ENCODE results near the gene A1CF. TPM values are rescaled to one million over a fixed set of nuclear protein-coding genes. Genes with fewer than 3 reads are reported as not detected.

A1CF gene
- total and polyA plus RNA-seq, 5 donors from 2014 or later = not detected

- Histone ChIP-seq H3K27me3 (ENCODE audit: control insufficient read depth, insufficient read depth, low read length) (peaks cover 11% of the 10 kb centered on the region), H3K4me1 (ENCODE audit: control insufficient read depth, insufficient read depth, low read length, poor library complexity, severe bottlenecking) (no peaks in the 10 kb centered on the region), H3K36me3 (ENCODE audit: control insufficient read depth, insufficient read depth, low read length) (no peaks in the 10 kb centered on the region), H3K9me3 (ENCODE audit: control insufficient read depth in 2 of 2, low read length in 2 of 2) (no peaks in the 10 kb centered on the region), H3K4me3 (ENCODE audit: low read depth, low read length) (no peak overlapping the region), H3K27ac (ENCODE audit: insufficient read depth, low read length, poor library complexity, severe bottlenecking) (no peak overlapping the region)
- no peaks in the 10 kb centered on the region for H3K36me3 Mint-ChIP-seq
- DNase-seq = no peak
- peaks cover 43% of the 10 kb centered on the region for H3K27me3 Mint-ChIP-seq
- no peaks in the 10 kb centered on the region for H3K4me1 Mint-ChIP-seq
- H3K27ac Mint-ChIP-seq = no peak overlapping the region
- H3K9me3 Mint-ChIP-seq = peaks cover 0 to 2% (median 0%) of the 10 kb centered on the region in 7 donors
- no peak overlapping the region for H3K4me3 Mint-ChIP-seq
- ATAC-seq (ENCODE audit: low read depth in 2 of 2) = no peak
These were observed 77.3 kb downstream of the A1CF start for GRCh38 chr10:50807851-50808776.

GRCh38 chr10:50805981-50806622 is 79.3 kb downstream of the A1CF start:
- H3K27me3 ChIP-seq (ENCODE audit: control insufficient read depth, insufficient read depth, low read length) = peaks cover 10% of the 10 kb centered on the region
- Mint-ChIP-seq H3K9me3 (peaks cover 0 to 2% (median 0%) of the 10 kb centered on the region in 7 donors), H3K4me3 (no peak overlapping the region), H3K4me1 (no peaks in the 10 kb centered on the region), H3K36me3 (no peaks in the 10 kb centered on the region), H3K27me3 (peaks cover 45% of the 10 kb centered on the region), H3K27ac (no peak overlapping the region)
- H3K4me1 ChIP-seq (ENCODE audit: control insufficient read depth, insufficient read depth, low read length, poor library complexity, severe bottlenecking) = no peaks in the 10 kb centered on the region
- H3K9me3 ChIP-seq (ENCODE audit: control insufficient read depth in 2 of 2, low read length in 2 of 2) = no peaks in the 10 kb centered on the region
- no peaks in the 10 kb centered on the region for H3K36me3 ChIP-seq (ENCODE audit: control insufficient read depth, insufficient read depth, low read length)
- ATAC-seq (ENCODE audit: low read depth in 2 of 2) = no peak
- no peak overlapping the region for H3K27ac ChIP-seq (ENCODE audit: insufficient read depth, low read length, poor library complexity, severe bottlenecking)
- no peak for DNase-seq
- no peak overlapping the region for H3K4me3 ChIP-seq (ENCODE audit: low read depth, low read length)

- Histone ChIP-seq H3K36me3 (ENCODE audit: control insufficient read depth, insufficient read depth, low read length) (no peaks in the 10 kb centered on the region), H3K9me3 (ENCODE audit: control insufficient read depth in 2 of 2, low read length in 2 of 2) (no peaks in the 10 kb centered on the region), H3K4me3 (ENCODE audit: low read depth, low read length) (no peak overlapping the region), H3K27me3 (ENCODE audit: control insufficient read depth, insufficient read depth, low read length) (peaks cover 4% of the 10 kb centered on the region), H3K4me1 (ENCODE audit: control insufficient read depth, insufficient read depth, low read length, poor library complexity, severe bottlenecking) (no peaks in the 10 kb centered on the region), H3K27ac (ENCODE audit: insufficient read depth, low read length, poor library complexity, severe bottlenecking) (no peak overlapping the region)
- Mint-ChIP-seq H3K27ac (no peak overlapping the region), H3K27me3 (peaks cover 47% of the 10 kb centered on the region), H3K9me3 (peaks cover 0 to 6% (median 0%) of the 10 kb centered on the region in 7 donors), H3K36me3 (no peaks in the 10 kb centered on the region), H3K4me3 (no peak overlapping the region), H3K4me1 (no peaks in the 10 kb centered on the region)
- no peak for DNase-seq
- no peak for ATAC-seq (ENCODE audit: low read depth in 2 of 2)
These were observed 85.8 kb downstream of the A1CF start for GRCh38 chr10:50799595-50799994.

- Mint-ChIP-seq H3K36me3 (no peaks in the 10 kb centered on the region), H3K9me3 (peaks cover 0 to 6% (median 0%) of the 10 kb centered on the region in 7 donors), H3K27ac (no peak overlapping the region), H3K4me3 (no peak overlapping the region), H3K27me3 (peaks cover 44% of the 10 kb centered on the region), H3K4me1 (no peaks in the 10 kb centered on the region)
- ATAC-seq (ENCODE audit: low read depth in 2 of 2) (no peak), DNase-seq (no peak)
- H3K4me1 ChIP-seq (ENCODE audit: control insufficient read depth, insufficient read depth, low read length, poor library complexity, severe bottlenecking) = no peaks in the 10 kb centered on the region
- no peaks in the 10 kb centered on the region for H3K36me3 ChIP-seq (ENCODE audit: control insufficient read depth, insufficient read depth, low read length)
- peaks cover 9% of the 10 kb centered on the region for H3K27me3 ChIP-seq (ENCODE audit: control insufficient read depth, insufficient read depth, low read length)
- H3K9me3 ChIP-seq (ENCODE audit: control insufficient read depth in 2 of 2, low read length in 2 of 2) = no peaks in the 10 kb centered on the region
- H3K4me3 ChIP-seq (ENCODE audit: low read depth, low read length) = no peak overlapping the region
- H3K27ac ChIP-seq (ENCODE audit: insufficient read depth, low read length, poor library complexity, severe bottlenecking) = no peak overlapping the region
These were observed 87.1 kb downstream of the A1CF start for GRCh38 chr10:50798297-50798696.

- Mint-ChIP-seq H3K9me3 (peaks cover 0 to 6% (median 0%) of the 10 kb centered on the region in 7 donors), H3K27me3 (peaks cover 45% of the 10 kb centered on the region), H3K4me1 (no peaks in the 10 kb centered on the region), H3K27ac (no peak overlapping the region), H3K4me3 (no peak overlapping the region), H3K36me3 (no peaks in the 10 kb centered on the region)
- H3K27me3 ChIP-seq (ENCODE audit: control insufficient read depth, insufficient read depth, low read length) = peaks cover 11% of the 10 kb centered on the region
- no peaks in the 10 kb centered on the region for H3K9me3 ChIP-seq (ENCODE audit: control insufficient read depth in 2 of 2, low read length in 2 of 2)
- no peak for DNase-seq
- ATAC-seq (ENCODE audit: low read depth in 2 of 2) = no peak
- no peak overlapping the region for H3K4me3 ChIP-seq (ENCODE audit: low read depth, low read length)
- H3K27ac ChIP-seq (ENCODE audit: insufficient read depth, low read length, poor library complexity, severe bottlenecking) = no peak overlapping the region
- H3K36me3 ChIP-seq (ENCODE audit: control insufficient read depth, insufficient read depth, low read length) = no peaks in the 10 kb centered on the region
- H3K4me1 ChIP-seq (ENCODE audit: control insufficient read depth, insufficient read depth, low read length, poor library complexity, severe bottlenecking) = no peaks in the 10 kb centered on the region
These were observed 88.7 kb downstream of the A1CF start for GRCh38 chr10:50796693-50797092.

GRCh38 chr10:50794490-50794889 is 90.9 kb downstream of the A1CF start:
- no peaks in the 10 kb centered on the region for H3K9me3 ChIP-seq (ENCODE audit: control insufficient read depth in 2 of 2, low read length in 2 of 2)
- Mint-ChIP-seq H3K4me3 (no peak overlapping the region), H3K27ac (no peak overlapping the region)

GRCh38 chr10:50788951-50789945 is 96.2 kb downstream of the A1CF start:
- Mint-ChIP-seq H3K9me3 (peaks cover 0 to 11% (median 4%) of the 10 kb centered on the region in 7 donors), H3K27me3 (peaks cover 19% of the 10 kb centered on the region), H3K4me1 (peaks cover 0 to 10% (median 4%) of the 10 kb centered on the region in 4 donors), H3K36me3 (no peaks in the 10 kb centered on the region), H3K27ac (no peak overlapping the region), H3K4me3 (no peak overlapping the region)
- H3K27me3 ChIP-seq (ENCODE audit: control insufficient read depth, insufficient read depth, low read length) = peaks cover 9% of the 10 kb centered on the region
- H3K36me3 ChIP-seq (ENCODE audit: control insufficient read depth, insufficient read depth, low read length) = no peaks in the 10 kb centered on the region
- H3K9me3 ChIP-seq (ENCODE audit: control insufficient read depth in 2 of 2, low read length in 2 of 2) = no peaks in the 10 kb centered on the region
- DNase-seq = no peak
- H3K4me3 ChIP-seq (ENCODE audit: low read depth, low read length) = no peak overlapping the region
- no peaks in the 10 kb centered on the region for H3K4me1 ChIP-seq (ENCODE audit: control insufficient read depth, insufficient read depth, low read length, poor library complexity, severe bottlenecking)
- H3K27ac ChIP-seq (ENCODE audit: insufficient read depth, low read length, poor library complexity, severe bottlenecking) = no peak overlapping the region
- no peak for ATAC-seq (ENCODE audit: low read depth in 2 of 2)

More at GRCh38 chr10:50794490-50794889, 90.9 kb downstream of the A1CF start:
- DNase-seq (no peak), ATAC-seq (ENCODE audit: low read depth in 2 of 2) (no peak)
- peaks cover 11% of the 10 kb centered on the region for H3K27me3 ChIP-seq (ENCODE audit: control insufficient read depth, insufficient read depth, low read length)
- no peaks in the 10 kb centered on the region for H3K4me1 ChIP-seq (ENCODE audit: control insufficient read depth, insufficient read depth, low read length, poor library complexity, severe bottlenecking)
- no peaks in the 10 kb centered on the region for H3K4me1 Mint-ChIP-seq
- H3K36me3 ChIP-seq (ENCODE audit: control insufficient read depth, insufficient read depth, low read length) = no peaks in the 10 kb centered on the region
- peaks cover 32% of the 10 kb centered on the region for H3K27me3 Mint-ChIP-seq
- no peaks in the 10 kb centered on the region for H3K36me3 Mint-ChIP-seq
- H3K9me3 Mint-ChIP-seq = peaks cover 0 to 6% (median 0%) of the 10 kb centered on the region in 7 donors
- H3K4me3 ChIP-seq (ENCODE audit: low read depth, low read length) = no peak overlapping the region
- no peak overlapping the region for H3K27ac ChIP-seq (ENCODE audit: insufficient read depth, low read length, poor library complexity, severe bottlenecking)

Data from CD4-positive, CD25-positive, alpha-beta regulatory T cell (primary cell).